ENCODE results near the gene KPRP.

- TF ChIP-seq, protein P1, sequence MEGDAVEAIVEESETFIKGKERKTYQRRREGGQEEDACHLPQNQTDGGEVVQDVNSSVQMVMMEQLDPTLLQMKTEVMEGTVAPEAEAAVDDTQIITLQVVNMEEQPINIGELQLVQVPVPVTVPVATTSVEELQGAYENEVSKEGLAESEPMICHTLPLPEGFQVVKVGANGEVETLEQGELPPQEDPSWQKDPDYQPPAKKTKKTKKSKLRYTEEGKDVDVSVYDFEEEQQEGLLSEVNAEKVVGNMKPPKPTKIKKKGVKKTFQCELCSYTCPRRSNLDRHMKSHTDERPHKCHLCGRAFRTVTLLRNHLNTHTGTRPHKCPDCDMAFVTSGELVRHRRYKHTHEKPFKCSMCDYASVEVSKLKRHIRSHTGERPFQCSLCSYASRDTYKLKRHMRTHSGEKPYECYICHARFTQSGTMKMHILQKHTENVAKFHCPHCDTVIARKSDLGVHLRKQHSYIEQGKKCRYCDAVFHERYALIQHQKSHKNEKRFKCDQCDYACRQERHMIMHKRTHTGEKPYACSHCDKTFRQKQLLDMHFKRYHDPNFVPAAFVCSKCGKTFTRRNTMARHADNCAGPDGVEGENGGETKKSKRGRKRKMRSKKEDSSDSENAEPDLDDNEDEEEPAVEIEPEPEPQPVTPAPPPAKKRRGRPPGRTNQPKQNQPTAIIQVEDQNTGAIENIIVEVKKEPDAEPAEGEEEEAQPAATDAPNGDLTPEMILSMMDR (conservative IDR thresholded peaks at IDR 0.05; ENCODE audit: low read length) = no peak
- TF ChIP-seq EZH2phosphoT487 (IDR thresholded peaks at IDR 0.05; ENCODE audit: borderline replicate concordance, low read depth, low read length) = no peak
Measured at GRCh38 chr1:152718238-152718637, 39.6 kb upstream of the KPRP start.

Measured in OCI-LY7 (cell line).